ENCODE results near the gene ANO7.
"Not testable (repeated sequence)": the region's sequence is repeated elsewhere in the genome, so short reads cannot be mapped to it uniquely, and the experiment has no call there.

Gene ANO7

DNA sequence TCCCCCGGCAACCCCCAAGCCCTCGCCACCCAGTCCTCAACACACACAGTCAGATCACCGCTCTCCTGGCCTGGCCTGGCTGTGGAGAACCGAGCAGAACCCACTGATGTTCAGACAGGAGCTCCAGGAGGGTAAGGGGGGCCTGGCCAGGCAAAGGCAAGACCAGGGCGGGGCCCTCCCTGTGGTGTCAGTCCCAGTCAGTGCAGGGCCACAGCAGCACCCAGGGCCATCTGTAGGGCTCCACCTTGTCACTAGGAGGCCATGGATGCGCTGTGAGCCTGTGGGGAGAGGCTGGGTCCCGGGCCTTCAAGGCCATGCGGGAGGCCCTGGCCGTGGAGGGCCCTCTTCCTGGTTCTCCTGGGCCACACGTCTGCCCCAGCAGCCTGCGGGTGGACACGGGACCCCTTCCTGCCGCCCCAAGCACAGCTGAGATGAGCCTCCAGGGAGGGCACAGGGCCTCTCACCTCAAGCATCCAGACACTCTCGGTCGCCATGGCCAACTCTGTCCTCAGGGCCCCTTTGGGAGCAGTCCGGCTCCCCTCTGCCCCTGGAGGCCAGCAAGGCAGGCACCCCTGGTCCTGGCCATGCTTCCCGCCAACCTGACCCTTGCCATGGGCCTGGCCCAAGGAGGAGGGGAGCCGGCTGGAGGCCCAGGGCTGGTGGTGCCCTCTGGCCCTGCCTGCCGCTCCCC, 2.0 kb downstream of the ANO7 start:
- DNase-seq (ENCODE audit: low read depth in 2 of 2) = no peak

DNA sequence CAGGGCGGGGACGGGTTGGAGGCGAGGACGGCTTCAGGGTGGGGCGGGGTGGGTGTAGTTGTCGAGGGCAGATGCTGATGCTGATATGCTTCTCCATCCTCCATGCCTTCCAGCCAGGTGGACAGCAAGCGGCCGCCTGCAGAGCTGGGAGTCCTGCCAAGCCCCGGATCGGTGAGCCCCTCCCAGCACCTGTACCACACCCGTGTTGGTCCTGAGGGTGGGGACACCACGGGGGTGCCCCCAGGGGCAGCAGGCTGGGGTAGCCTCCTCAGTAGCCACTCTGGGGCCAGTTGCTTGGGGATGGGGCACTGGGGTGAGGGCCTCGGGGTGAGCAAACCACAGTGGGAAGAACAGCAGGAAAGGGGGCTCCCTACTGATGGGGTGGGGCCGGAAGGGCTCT, 2.6 kb downstream of the ANO7 start:
- no peak for DNase-seq (ENCODE audit: low read depth in 2 of 2)

DNA sequence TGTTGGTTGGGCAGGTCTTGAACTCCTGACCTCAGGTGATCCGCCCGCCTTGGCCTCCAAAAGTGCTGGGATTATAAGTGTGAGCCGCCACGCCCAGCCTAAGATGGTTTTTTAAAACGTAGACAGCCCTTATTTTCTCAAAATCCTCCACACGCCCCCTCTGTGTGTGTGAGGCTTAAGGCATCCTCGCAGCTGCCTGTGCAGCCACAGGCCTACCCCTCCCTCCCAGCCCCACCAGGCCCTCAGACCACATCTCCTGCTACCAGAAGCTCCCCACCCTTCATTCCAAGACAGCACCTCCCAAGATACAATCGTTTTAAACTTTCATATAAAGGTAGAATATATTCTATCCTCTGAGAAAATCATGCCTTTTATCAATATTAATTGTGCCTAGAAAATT, 4.8 kb downstream of the ANO7 start:
- DNase-seq (ENCODE audit: low read depth in 2 of 2) = no peak

DNA sequence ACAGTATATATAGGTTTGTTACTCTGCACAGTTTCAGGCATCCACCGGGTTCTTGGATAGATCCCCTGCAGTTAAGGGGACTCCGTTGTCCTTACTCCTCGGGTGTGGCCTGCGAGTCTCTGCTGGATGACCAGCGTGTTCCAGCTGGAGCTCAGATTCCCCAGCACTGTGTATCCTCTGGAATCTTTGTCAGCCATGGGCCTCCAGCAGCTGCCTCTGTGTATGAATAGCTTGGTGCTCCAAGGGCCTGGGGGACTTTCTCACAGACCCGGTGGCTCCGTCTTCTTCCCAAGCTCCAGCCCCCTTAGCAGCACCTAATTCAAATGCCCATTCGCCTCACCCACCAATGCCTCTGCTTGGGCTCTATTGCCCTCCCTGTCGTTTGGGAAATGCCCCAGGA, 6.3 kb downstream of the ANO7 start:
- DNase-seq (ENCODE audit: low read depth in 2 of 2) = no peak

DNA sequence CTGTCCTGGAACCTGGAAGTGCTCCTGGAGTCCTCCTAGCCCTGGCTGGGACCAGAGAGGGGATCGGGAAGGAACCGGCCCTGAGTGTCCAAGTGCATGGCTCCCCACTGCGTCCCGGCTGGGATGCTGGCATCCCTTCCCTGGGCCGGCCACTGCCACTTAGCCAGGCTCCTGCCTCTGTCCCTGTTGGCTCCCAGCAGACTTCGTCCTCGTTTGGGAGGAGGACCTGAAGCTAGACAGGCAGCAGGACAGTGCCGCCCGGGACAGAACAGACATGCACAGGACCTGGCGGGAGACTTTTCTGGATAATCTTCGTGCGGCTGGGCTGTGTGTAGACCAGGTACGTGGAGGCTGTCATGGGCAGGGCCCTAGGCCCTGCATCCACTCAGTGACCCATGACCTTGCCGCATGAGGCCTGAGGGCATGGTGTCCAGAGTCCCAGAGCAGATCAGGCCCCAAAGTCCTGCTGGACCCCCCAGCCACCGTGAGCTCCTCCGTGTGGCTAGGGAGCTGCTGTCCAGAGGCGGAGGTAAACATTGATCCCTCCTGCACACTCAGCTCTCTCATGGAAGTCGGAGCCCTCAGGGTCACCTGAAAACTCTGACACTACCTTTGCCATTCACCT, 7.1 kb downstream of the ANO7 start:
- DNase-seq (ENCODE audit: low read depth in 2 of 2) = no peak

- DNase-seq (ENCODE audit: low read depth in 2 of 2) = not testable (repeated sequence)
Observed at GRCh38 chr2:241197246-241197645, 8.8 kb downstream of the ANO7 start.

DNA sequence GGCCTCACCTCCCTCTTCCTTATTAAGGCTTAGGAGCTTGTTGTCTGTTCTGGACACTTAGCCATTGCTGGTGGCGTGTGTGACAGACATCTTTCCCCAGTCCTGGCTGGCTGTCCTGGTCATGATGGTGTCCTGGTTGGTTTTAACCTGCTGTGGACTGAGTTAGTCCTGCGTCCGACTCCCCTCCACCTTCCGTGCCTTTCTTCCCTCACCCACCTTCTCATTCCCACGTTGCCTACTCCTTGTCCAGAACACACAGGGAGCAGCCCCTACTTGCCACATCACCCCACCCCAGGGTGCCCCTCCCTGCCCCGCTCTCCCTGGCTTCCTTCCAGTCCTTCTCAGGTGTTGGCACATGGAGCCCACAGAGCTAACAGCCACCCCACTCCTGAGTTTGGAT, 9.5 kb downstream of the ANO7 start:
- no peak for DNase-seq (ENCODE audit: low read depth in 2 of 2)

DNA sequence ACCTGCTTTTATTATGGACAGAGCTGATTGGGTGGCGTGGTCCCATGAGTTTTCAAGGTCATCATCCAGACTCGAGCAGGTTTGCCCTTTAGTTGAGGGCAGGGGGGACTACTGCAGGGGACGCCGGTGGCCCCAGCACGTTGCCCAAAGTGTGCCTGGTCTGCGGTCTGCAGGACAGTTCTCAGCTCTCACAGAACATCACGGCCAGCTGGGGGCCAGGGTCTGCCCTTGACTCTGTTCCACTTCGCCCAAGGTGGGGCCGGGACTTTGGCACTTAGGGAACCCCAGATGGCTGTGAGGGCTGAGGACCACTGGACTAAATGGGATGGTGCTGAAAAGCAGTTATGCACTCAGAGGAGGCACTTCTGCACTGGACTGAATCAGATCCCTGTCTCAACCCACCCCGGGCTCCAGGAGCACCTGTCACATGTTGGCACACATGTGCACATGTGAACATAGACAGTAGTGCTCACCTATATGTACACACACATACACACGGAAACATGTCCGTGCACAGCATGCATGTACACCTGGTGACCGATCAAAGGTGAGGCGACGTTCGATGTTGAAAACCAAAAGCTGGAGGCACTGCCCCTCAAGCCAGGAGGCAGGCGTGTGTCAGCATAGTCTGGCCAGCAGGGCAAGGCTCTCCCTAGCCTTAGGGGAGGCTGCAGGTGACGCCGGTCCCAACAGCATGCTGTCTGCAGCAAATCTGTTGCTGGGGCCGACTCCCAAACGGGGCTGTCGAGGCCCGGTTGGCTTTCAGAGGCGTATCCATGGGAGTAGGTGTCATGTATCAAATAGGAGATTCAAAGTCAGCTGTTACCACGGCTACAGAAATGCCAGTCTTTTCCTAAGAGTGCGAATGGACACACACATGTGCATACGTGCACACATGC, 10.2 kb downstream of the ANO7 start:
- no peak for DNase-seq (ENCODE audit: low read depth in 2 of 2)

GRCh38 chr2:241199286-241199685, 10.8 kb downstream of the ANO7 start:
- no peak for DNase-seq (ENCODE audit: low read depth in 2 of 2)

DNA sequence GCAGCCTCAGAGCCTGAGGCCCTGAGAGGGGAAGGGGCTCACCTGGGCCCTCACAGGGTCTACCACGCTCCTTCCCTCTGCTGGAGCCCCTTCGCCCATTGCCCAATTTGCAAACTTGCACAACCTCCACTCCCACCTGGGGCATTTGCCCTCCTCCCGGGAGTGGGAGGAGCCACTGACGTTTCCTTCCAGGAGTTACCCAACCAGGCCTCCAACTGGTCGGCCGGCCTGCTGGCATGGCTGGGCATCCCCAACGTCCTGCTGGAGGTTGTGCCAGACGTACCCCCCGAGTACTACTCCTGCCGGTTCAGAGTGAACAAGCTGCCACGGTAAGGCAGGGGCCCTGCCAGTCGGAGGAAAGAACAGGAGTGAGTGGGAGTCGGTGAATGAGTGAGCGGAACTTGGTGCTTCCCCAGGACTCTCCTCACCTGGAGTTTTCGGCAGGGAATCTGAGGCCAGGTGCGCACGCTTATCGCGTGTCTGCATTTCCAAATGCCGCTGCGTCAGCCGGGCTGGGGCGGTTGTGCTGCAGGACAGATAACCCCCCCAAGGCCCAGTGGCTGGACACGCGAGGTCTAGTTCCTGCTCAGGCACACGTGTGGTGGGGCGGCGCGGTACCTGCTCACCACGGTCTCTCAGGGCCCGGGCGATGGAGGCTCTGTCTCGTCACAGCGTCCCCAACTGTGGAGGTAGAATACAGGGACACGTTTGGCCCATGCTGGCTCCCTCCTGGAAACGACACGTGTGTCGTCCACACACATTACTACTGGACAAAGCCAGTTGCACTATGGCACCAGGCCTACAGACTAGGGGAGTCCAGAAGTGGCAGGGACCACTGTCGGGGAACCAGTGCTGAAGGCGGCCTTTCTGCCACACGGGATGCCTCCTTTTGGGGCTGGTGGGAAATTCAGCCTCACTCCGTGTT, 11.7 kb downstream of the ANO7 start:
- no peak for DNase-seq (ENCODE audit: low read depth in 2 of 2)

DNA sequence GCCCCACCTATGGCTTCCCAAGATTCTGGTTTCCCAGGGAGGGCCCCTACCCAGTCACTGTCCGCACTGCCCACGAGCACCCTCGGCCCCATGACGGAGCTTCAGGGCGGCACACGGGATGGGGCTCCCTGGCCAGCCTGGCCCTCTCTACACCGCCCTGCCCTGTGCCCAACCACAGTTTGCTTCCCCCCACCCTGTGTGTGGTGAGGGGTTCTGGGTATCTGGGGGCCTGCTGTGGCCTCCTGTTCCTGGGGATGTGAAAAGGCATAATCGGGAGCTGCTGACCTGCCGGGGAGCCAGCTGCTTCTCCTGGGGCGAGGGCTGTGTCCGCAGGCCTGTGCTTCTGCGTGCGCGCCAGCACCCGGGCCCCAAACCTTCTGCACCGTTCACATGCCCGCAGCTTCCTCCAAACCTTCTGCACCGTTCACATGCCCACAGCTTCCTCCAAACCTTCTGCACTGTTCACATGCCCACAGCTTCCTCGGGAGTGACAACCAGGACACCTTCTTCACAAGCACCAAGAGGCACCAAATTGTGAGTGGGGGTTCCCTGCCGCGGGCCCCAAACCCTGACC, 12.4 kb downstream of the ANO7 start:
- no peak for DNase-seq (ENCODE audit: low read depth in 2 of 2)

DNA sequence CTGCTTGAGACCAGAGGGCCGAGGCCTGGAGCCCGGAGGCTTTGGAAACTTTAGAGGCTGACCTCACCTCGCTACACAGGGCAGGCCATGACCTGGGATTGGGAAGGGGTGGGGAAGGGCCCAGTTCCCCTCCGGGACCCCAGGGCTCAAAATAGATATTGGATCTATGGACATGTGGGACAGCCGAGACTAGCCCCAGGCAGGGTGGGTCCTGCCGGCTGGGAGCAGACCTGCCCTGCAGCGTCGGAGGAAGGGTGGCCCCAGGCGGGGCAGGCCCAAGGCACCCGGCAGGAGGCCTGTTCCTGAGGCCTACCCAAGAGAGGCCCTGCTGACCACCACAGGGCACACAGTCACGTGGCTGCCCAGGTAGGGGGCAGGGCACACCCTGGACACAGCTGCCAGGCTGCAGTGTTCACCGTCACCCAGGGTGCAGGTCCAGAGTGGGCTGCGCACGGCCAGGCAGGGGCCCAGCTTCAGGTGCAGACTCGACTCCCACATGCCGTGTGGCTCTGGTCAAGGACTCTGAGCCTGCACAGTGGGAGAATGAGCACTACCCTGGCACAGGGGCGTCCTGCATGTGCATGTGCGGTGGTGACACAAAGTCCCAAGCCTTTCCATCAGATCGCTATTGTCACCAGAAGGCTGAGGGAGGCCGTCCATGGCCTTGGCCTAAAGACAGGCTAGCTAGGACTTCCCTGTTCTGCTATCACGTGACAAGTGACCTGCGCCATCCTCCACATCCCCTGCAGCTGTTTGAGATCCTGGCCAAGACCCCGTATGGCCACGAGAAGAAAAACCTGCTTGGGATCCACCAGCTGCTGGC, 13.2 kb downstream of the ANO7 start:
- no peak for DNase-seq (ENCODE audit: low read depth in 2 of 2)

GRCh38 chr2:241202268-241202585, 13.8 kb downstream of the ANO7 start:
- no peak for DNase-seq (ENCODE audit: low read depth in 2 of 2)

GRCh38 chr2:241202681-241203080, 14.2 kb downstream of the ANO7 start:
- no peak for DNase-seq (ENCODE audit: low read depth in 2 of 2)

- DNase-seq (ENCODE audit: low read depth in 2 of 2) = no peak
Observed at GRCh38 chr2:241203218-241204009, 14.9 kb downstream of the ANO7 start.

DNA sequence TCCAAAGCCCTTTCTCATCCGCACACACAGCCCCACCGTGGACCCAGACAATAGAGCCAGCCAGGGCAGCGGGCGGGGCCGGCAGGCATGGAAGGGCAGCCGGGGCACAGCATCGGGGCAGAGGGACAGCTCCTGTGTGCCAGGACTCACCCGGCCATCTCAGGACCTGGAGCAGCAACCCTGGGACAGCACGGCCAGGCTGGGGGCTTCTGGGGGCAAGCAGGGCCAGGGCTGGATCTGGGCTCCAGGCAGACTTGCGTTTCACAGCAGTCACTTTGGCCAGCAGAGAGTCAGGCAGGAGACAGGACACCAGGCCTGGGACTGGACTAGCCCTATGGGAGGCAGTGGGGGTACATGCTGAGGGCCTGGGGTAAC, 15.5 kb downstream of the ANO7 start:
- no peak for DNase-seq (ENCODE audit: low read depth in 2 of 2)

- DNase-seq (ENCODE audit: low read depth in 2 of 2) = no peak
Observed at GRCh38 chr2:241204490-241204889, 16.0 kb downstream of the ANO7 start.

DNA sequence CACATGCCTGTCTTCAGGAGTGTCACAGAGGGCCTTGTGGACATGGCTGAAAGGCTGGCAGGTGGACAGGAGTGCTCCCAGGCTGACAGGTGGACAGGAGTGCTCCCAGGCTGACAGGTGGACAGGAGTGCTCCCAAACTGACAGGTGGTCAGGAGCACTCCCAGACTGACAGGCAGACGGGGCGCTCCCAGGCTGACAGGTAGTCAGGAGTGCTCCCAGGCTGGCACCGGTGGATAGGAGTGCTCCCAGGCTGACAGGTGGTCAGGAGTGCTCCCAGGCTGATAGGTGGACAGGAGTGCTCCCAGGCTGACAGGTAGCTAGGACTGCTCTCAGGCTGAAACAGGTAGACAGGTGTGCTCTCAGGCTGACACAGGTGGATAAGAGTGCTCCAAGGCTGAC, 16.6 kb downstream of the ANO7 start:
- no peak for DNase-seq (ENCODE audit: low read depth in 2 of 2)

GRCh38 chr2:241207151-241207550, 18.7 kb downstream of the ANO7 start:
- no peak for DNase-seq (ENCODE audit: low read depth in 2 of 2)

GRCh38 chr2:241207641-241208040, 19.2 kb downstream of the ANO7 start:
- DNase-seq (ENCODE audit: low read depth in 2 of 2) = no peak
